PC-3 (cell line): ENCODE measurements around the gene STAG3. TPM values are rescaled to one million over a fixed set of nuclear protein-coding genes. Genes with fewer than 3 reads are reported as not detected.

Source experiments
- ATAC-seq: fragments of 200-7000 bp; cut with Tn5 transposase; 2 replicates; pipeline ENCODE4 v1.9.1; 2020; ENCODE audit warnings: mild to moderate bottlenecking, moderate library complexity
- BruUV-seq: library from RNA; stranded (reverse); fragments of 400-500 nt; replicated peaks from 2 replicates; lab custom pipeline; 2021; lab: Mats Ljungman, UMichigan
- CTCF ChIA-PET: fragments of 300-600 bp; sonication (Branson Sonifier 250); formaldehyde crosslinking; loops from one replicate; lab custom pipeline; 2022; ENCODE audit warnings: antibody characterized with exemption; lab: Charles Lee
- POLR2A ChIA-PET: fragments of 300-600 bp; sonication (Branson Sonifier 250); formaldehyde crosslinking; loops from one replicate; lab custom pipeline; 2022; ENCODE audit warnings: antibody characterized with exemption; ENCODE audit not compliant: unreplicated experiment; lab: Charles Lee
- DNase-seq: peaks from one replicate; pipeline ENCODE4 v3.0.0-alpha.2; 2015
- H2AFZ ChIP-seq: fragments of 300-600 bp; sonication (generic); 2 replicates; pipeline ENCODE4 v1.6.0; 2016; ENCODE audit warnings: antibody characterized with exemption, low read length
- H3F3A ChIP-seq: fragments of 300-600 bp; sonication (generic); one replicate; pipeline ENCODE4 v1.6.0; 2017; ENCODE audit warnings: antibody characterized with exemption, low read length, control low read depth, mild to moderate bottlenecking; ENCODE audit not compliant: unreplicated experiment
- H3K27ac ChIP-seq: fragments of 300-600 bp; sonication (generic); 2 replicates; pipeline ENCODE4 v1.5.1; 2016; ENCODE audit warnings: mild to moderate bottlenecking, low read length
- H3K27me3 ChIP-seq: fragments of 300-600 bp; sonication (generic); 2 replicates; pipeline ENCODE4 v1.6.1; 2016; ENCODE audit warnings: low read length, mixed read lengths
- H3K36me3 ChIP-seq: fragments of 300-600 bp; sonication (generic); 2 replicates; pipeline ENCODE4 v1.6.1; 2016; ENCODE audit warnings: low read depth, mixed run types, low read length, mixed read lengths
- H3K4me1 ChIP-seq: fragments of 300-600 bp; sonication (generic); 2 replicates; pipeline ENCODE4 v1.5.1; 2016; ENCODE audit warnings: low read length; ENCODE audit not compliant: insufficient read depth
- H3K4me2 ChIP-seq: fragments of 300-600 bp; sonication (generic); 2 replicates; pipeline ENCODE4 v1.6.0; 2016; ENCODE audit warnings: low read length
- H3K4me3 ChIP-seq: fragments of 300-600 bp; sonication (generic); 2 replicates; pipeline ENCODE4 v1.5.1; 2016; ENCODE audit warnings: mild to moderate bottlenecking, low read length, mixed read lengths
- H3K79me2 ChIP-seq: fragments of 300-600 bp; sonication (generic); 2 replicates; pipeline ENCODE4 v1.6.1; 2017; ENCODE audit warnings: low read length, mixed read lengths
- H3K9ac ChIP-seq: fragments of 300-600 bp; sonication (generic); 2 replicates; pipeline ENCODE4 v1.6.0; 2016; ENCODE audit warnings: mild to moderate bottlenecking, low read length
- H3K9me2 ChIP-seq: fragments of 300-600 bp; sonication (generic); replicated peaks from 2 replicates; pipeline ENCODE4 v1.6.1; 2016; ENCODE audit warnings: mixed run types, low read length, mixed read lengths
- H3K9me3 ChIP-seq: fragments of 300-600 bp; sonication (generic); 2 replicates; pipeline ENCODE4 v1.6.1; 2016; ENCODE audit warnings: low read length, mixed read lengths
- H4K20me1 ChIP-seq: fragments of 300-600 bp; sonication (generic); 2 replicates; pipeline ENCODE4 v1.6.1; 2016; ENCODE audit warnings: low read length, mixed read lengths
- EZH2 ChIP-seq: fragments of 300-600 bp; sonication (generic); IDR thresholded peaks from one replicate; pipeline ENCODE4 v1.6.1; 2017; ENCODE audit warnings: antibody characterized with exemption, mild to moderate bottlenecking, low read length; ENCODE audit not compliant: unreplicated experiment
- EZH2phosphoT487 ChIP-seq: fragments of 300-600 bp; sonication (generic); IDR thresholded peaks from 2 replicates; pipeline ENCODE4 v1.6.1; 2018; ENCODE audit warnings: mild to moderate bottlenecking, antibody characterized with exemption, low read length, borderline replicate concordance
- intact Hi-C: fragments of 100-400 bp; cut with micrococcal nuclease; formaldehyde crosslinking; loops from 2 replicates; pipeline ENCODE4 v1.9.0; 2023
- total RNA-seq: library from RNA; depleted of rRNA; stranded (reverse); fragments of >200 nt; gene quantifications from 2 replicates; pipeline ENCODE4 v1.2.3, GENCODE V29; 2014
- TF ChIP-seq, protein P1 (sequence below): fragments of 300-600 bp; sonication (generic); conservative IDR thresholded peaks from 2 replicates; pipeline ENCODE4 v1.5.1; 2017; ENCODE audit warnings: antibody characterized with exemption, low read depth, mild to moderate bottlenecking, low read length

Gene STAG3
- total RNA-seq, 1 experiment from 2014 or later, result 0.07 TPM

DNA sequence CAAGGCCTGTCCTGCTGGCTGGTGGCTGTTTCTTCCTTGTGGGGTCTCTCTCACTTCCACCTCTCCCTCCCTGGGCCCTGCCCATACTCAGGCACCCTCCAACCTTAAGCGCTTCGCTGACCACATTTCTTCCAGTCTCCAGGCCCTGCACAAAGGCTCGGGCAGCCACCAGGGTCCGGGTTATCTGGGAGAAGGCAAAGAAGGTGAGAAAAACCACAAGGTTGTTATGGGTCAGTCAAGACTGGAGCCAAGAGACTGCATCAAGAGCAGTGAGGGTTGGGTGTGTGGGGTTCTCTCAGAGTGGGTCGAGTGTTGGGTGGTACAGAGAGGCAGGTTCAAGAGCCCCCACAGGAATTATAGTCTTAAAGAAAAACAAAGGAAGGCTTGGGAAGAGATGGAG is 3.1 kb upstream of the STAG3 start:
- H3K9me3 ChIP-seq, result no peaks in the 10 kb centered on the region
- H4K20me1 ChIP-seq, result no peaks in the 10 kb centered on the region
- H3K36me3 ChIP-seq, result no peaks in the 10 kb centered on the region
- DNase-seq (no peak), ATAC-seq (no peak)
- ChIA-PET POLR2A (no interaction called here), CTCF (no interaction called here)
- H3K9ac ChIP-seq, result no peak overlapping the region
- no peak overlapping the region for H2AFZ ChIP-seq
- no peak overlapping the region for H3K4me2 ChIP-seq
- no peaks in the 10 kb centered on the region for H3K27me3 ChIP-seq
- no peaks in the 10 kb centered on the region for H3F3A ChIP-seq
- no peaks in the 10 kb centered on the region for H3K9me2 ChIP-seq
- BruUV-seq, result no TSS peak
- no peak overlapping the region for H3K27ac ChIP-seq
- no peak overlapping the region for H3K4me3 ChIP-seq
- peaks cover 9% of the 10 kb centered on the region; the same call in 1 of the 2 replicates for H3K4me1 ChIP-seq
- intact Hi-C loops, result no loop called here
- TF ChIP-seq, protein P1, sequence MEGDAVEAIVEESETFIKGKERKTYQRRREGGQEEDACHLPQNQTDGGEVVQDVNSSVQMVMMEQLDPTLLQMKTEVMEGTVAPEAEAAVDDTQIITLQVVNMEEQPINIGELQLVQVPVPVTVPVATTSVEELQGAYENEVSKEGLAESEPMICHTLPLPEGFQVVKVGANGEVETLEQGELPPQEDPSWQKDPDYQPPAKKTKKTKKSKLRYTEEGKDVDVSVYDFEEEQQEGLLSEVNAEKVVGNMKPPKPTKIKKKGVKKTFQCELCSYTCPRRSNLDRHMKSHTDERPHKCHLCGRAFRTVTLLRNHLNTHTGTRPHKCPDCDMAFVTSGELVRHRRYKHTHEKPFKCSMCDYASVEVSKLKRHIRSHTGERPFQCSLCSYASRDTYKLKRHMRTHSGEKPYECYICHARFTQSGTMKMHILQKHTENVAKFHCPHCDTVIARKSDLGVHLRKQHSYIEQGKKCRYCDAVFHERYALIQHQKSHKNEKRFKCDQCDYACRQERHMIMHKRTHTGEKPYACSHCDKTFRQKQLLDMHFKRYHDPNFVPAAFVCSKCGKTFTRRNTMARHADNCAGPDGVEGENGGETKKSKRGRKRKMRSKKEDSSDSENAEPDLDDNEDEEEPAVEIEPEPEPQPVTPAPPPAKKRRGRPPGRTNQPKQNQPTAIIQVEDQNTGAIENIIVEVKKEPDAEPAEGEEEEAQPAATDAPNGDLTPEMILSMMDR, result no peak
- no peak for TF ChIP-seq EZH2phosphoT487
- no peak for TF ChIP-seq EZH2
- no peaks in the 10 kb centered on the region for H3K79me2 ChIP-seq

DNA sequence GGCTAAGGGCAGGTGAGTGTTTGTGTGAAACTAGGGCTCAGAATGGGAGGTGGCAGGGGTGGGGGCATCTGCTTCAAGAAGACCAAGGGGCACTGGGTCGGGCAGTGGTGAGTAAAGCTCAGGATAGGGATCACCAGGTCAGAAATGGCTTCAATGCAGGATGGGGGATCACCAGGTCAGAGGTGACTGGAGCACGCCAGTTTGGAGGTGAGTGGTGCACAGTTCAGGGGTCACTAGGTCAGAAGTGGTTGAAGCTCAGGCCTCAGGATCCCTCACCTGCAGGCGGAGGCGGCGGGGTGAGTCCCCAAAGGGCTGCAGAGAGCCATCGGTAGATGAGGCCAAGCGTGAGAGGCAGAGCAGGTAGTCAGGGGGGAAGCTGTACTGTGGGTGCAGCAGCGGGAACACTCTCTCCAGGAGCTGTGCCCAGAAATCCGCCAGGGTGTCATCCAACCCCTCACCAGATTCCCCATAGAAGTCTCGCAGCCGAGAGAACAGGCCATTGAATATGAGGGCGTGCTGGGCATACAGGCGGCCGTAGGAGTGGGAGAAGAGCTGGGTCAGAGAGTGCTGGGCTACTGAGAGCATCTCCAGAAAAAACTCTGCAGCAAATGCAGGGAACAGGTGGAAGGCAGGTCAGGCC is 2.3 kb upstream of the STAG3 start:
- Histone ChIP-seq H3K4me1 (peaks cover 9% of the 10 kb centered on the region; the same call in 1 of the 2 replicates), H3K4me3 (no peak overlapping the region), H3F3A (no peaks in the 10 kb centered on the region), H3K4me2 (no peak overlapping the region), H3K9me3 (no peaks in the 10 kb centered on the region), H4K20me1 (no peaks in the 10 kb centered on the region), H2AFZ (no peak overlapping the region), H3K27me3 (no peaks in the 10 kb centered on the region), H3K27ac (no peak overlapping the region), H3K9ac (no peak overlapping the region), H3K79me2 (no peaks in the 10 kb centered on the region), H3K36me3 (no peaks in the 10 kb centered on the region), H3K9me2 (no peaks in the 10 kb centered on the region)
- POLR2A ChIA-PET, result no interaction called here
- BruUV-seq, result no TSS peak
- TF ChIP-seq EZH2 (no peak), EZH2phosphoT487 (no peak)
- TF ChIP-seq, protein P1, result no peak
- DNase-seq (no peak), ATAC-seq (no peak)
- intact Hi-C loops, result no loop called here
- CTCF ChIA-PET, result no interaction called here
